Esophagus squamous epithelium (tissue), 5 donors: Measurements from ENCODE around the gene PARVG. TPM values are rescaled to one million over a fixed set of nuclear protein-coding genes. Genes with fewer than 3 reads are reported as not detected.

Experiments
- DNase-seq: peaks from one replicate; lab custom pipeline; 2025; lab: John Stamatoyannopoulos, UW
- H3K27ac ChIP-seq, 4 donors: fragments of 200-600 bp; sonication (generic); one replicate each; pipeline ENCODE4 v1.5.1; 2016 to 2019; ENCODE audit warnings: mild to moderate bottlenecking in 1 of 4
- H3K27me3 ChIP-seq, 4 donors: fragments of 200-600 bp; sonication (generic); 1 replicate in 3 of 4; 2 replicates in 1 of 4; pipeline versions ENCODE4 v1.5.1 to v1.6.0; 2017 to 2021; ENCODE audit warnings: antibody characterized with exemption in 1 of 4
- H3K36me3 ChIP-seq, 3 donors: fragments of 200-600 bp; sonication (generic); one replicate each; pipeline ENCODE4 v1.5.1; 2016 to 2019
- H3K4me1 ChIP-seq, 3 donors: fragments of 200-600 bp; sonication (generic); one replicate each; pipeline ENCODE4 v1.5.1; 2017 to 2019
- H3K4me3 ChIP-seq, 4 donors: fragments of 200-600 bp; sonication (generic); 1 replicate in 3 of 4; 2 replicates in 1 of 4; pipeline ENCODE4 v1.5.1; 2016 to 2019; ENCODE audit warnings: mild to moderate bottlenecking in 2 of 4, moderate library complexity in 1 of 4
- H3K9me3 ChIP-seq, 3 donors: fragments of 200-600 bp; sonication (generic); one replicate each; pipeline ENCODE4 v1.5.1; 2016 to 2019
- CTCF ChIP-seq, 6 experiments: fragments of 450-650 bp in 4 of 6; fragments of 200-600 bp in 2 of 6; sonication (generic) in 2 of 6; IDR thresholded peaks; one replicate each; pipeline ENCODE4 v1.5.1; 2016 to 2019; ENCODE audit warnings: antibody characterized with exemption in 6 of 6, mild to moderate bottlenecking in 4 of 6, moderate library complexity in 4 of 6
- POLR2A ChIP-seq, 4 donors: fragments of 450-650 bp; IDR thresholded peaks; one replicate each; pipeline ENCODE4 v1.6.1; 2017; ENCODE audit warnings: antibody characterized with exemption in 4 of 4, mild to moderate bottlenecking in 4 of 4, moderate library complexity in 3 of 4
- WGBS, 2 donors: methylation state at CpG; one replicate each; pipeline ENCODE4 v1.1.5; 2018; 5-methylcytosine and 5-hydroxymethylcytosine counted together
- intact Hi-C: fragments of 100-400 bp; cut with DNase I; formaldehyde crosslinking; loops from one replicate; pipeline ENCODE4 v1.15.0; 2022
- total RNA-seq, 4 donors: library from RNA; depleted of rRNA; stranded (reverse); fragments of >200 nt; gene quantifications; one replicate each; pipeline ENCODE4 v1.1.0, GENCODE V29; 2016
- donor health status: DM: yes; HTN: yes; CAD: no.

The PARVG gene
- total RNA-seq, 4 donors from 2014 or later: 0.42 to 26.1 (median 2.2) TPM

DNA sequence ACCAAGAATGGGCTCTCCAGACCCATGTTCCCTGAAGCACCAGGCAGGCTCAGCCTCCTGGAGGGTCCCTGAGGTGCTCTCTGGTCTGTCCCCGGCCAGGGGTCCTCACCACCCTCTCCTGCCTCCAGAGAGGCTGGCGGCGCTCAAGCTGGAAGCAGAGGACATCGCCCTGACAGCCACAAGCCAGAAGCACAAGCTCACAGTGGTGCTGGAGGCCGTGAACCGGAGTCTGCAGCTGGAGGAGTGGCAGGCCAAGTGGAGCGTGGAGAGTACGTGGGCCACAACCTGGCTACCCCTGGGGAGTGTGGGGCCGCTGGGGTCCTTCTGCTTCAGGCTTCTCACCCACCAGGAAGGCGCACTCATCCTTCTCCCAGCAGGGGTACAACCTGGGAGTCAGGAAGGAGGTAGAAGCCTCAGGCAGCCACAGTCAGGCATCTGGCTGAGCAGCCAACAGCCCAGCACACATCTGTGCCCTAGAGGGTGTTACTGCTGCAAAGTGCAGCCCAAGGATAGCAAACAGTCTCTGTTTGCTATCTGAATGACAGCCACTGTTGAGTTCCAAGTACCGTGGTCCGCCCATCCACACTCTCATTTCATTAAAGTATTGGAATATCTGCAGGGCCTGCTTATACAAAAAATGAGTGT lies 8.4 kb downstream of the PARVG start:
- no peak overlapping the region for H3K27ac ChIP-seq
- no peaks in the 10 kb centered on the region for H3K9me3 ChIP-seq
- no peak for DNase-seq
- H3K27me3 ChIP-seq: peaks cover 0 to 43% (median 0%) of the 10 kb centered on the region in 4 donors
- peaks cover 0 to 25% (median 10%) of the 10 kb centered on the region in 3 donors for H3K4me1 ChIP-seq
- no peaks in the 10 kb centered on the region for H3K36me3 ChIP-seq
- TF ChIP-seq CTCF (IDR thresholded peaks at IDR 0.05): no peak
- no peak for TF ChIP-seq POLR2A (IDR thresholded peaks at IDR 0.05)
- intact Hi-C loops: no loop called here
- 94 to 96% methylated on average over 4 to 7 of the region's 12 CpGs for WGBS, 2 donors
- H3K4me3 ChIP-seq: no peak overlapping the region

DNA sequence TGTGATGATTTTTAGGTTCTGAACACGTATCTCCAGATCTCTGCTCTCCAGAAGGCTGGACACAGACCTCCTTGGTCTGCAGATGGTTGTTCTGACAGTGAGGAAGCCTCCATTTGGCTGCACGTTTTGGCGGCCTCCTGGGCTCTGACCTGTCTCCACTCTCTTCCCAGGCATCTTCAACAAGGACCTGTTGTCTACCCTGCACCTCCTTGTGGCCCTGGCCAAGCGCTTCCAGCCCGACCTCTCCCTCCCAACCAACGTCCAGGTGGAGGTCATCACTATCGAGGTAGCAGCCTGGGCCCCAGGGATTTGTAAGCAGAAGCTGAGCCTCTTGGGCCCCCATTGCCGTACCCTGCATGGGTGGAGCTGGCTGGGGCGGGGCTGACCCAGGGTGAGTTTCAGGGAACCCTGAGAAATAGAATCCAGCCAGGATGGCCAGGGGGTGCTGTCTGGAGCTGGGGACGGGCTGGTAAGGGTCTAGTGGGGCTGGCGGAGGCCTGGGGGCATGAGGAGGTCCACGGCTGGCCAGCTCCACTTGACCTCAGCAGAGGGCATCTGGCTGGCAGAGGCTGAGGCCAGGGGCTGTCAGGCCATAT lies 9.8 kb downstream of the PARVG start:
- H3K4me1 ChIP-seq: peaks cover 0 to 25% (median 10%) of the 10 kb centered on the region in 3 donors
- 79 to 86% methylated on average over 3 of the region's 12 CpGs for WGBS, 2 donors
- intact Hi-C loops: no loop called here
- no peak for DNase-seq
- no peaks in the 10 kb centered on the region for H3K9me3 ChIP-seq
- no peak for TF ChIP-seq CTCF (IDR thresholded peaks at IDR 0.05)
- TF ChIP-seq POLR2A (IDR thresholded peaks at IDR 0.05): no peak
- no peaks in the 10 kb centered on the region for H3K36me3 ChIP-seq
- no peak overlapping the region for H3K27ac ChIP-seq
- H3K4me3 ChIP-seq: no peak overlapping the region
- peaks cover 0 to 46% (median 0%) of the 10 kb centered on the region in 4 donors for H3K27me3 ChIP-seq

DNA sequence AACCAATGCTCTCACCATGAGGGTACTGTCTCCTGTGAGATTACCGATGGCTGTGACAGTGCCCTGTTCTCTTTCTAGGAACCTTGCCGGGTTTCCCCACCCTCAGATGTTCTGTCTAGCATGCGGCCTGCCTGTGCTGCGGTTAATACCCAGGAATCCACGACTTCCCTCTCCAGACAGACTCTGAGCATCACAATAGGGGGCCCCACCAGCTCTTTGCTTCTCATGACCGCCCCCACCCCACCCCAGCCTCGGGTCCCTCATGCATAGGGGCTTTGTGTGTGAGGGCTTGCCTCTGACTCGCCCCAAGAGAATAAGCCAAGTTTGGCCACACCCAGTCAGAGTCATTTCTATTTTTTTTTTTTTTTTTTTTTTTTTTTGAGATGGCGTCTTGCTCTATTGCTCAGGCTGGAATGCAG lies 10.3 kb downstream of the PARVG start:
- WGBS, 2 donors: 30 to 37% methylated on average over 7 to 9 of the region's 9 CpGs
- TF ChIP-seq CTCF (IDR thresholded peaks at IDR 0.05) (no peak), POLR2A (IDR thresholded peaks at IDR 0.05) (no peak)
- H3K9me3 ChIP-seq: no peaks in the 10 kb centered on the region
- DNase-seq: no peak
- H3K36me3 ChIP-seq: no peaks in the 10 kb centered on the region
- intact Hi-C loops: no loop called here
- H3K27me3 ChIP-seq: peaks cover 0 to 52% (median 0%) of the 10 kb centered on the region in 4 donors
- peaks cover 0 to 25% (median 10%) of the 10 kb centered on the region in 3 donors for H3K4me1 ChIP-seq
- H3K4me3 ChIP-seq: no peak overlapping the region
- no peak overlapping the region for H3K27ac ChIP-seq

GRCh38 chr22:44192098-44192815 lies 11.5 kb downstream of the PARVG start:
- no peak overlapping the region for H3K27ac ChIP-seq
- no peaks in the 10 kb centered on the region for H3K9me3 ChIP-seq
- no peak overlapping the region for H3K4me3 ChIP-seq
- no peaks in the 10 kb centered on the region for H3K36me3 ChIP-seq
- intact Hi-C loops: no loop called here
- peaks cover 0 to 25% (median 10%) of the 10 kb centered on the region in 3 donors for H3K4me1 ChIP-seq
- DNase-seq: no peak
- WGBS, 2 donors: 60 to 94% methylated on average over 1 to 3 of the region's 8 CpGs
- TF ChIP-seq CTCF (IDR thresholded peaks at IDR 0.05) (no peak), POLR2A (IDR thresholded peaks at IDR 0.05) (no peak)
- H3K27me3 ChIP-seq: peaks cover 0 to 58% (median 0%) of the 10 kb centered on the region in 4 donors
